GM12878 (cell line): ENCODE measurements around the gene AMOTL1. TPM values are rescaled to one million over a fixed set of nuclear protein-coding genes. Genes with fewer than 3 reads are reported as not detected.

Experiments used
- ATAC-seq: fragments of 200-7000 bp; cut with Tn5 transposase; 3 replicates; pipeline ENCODE4 v1.9.1; 2020; ENCODE audit warnings: mild to moderate bottlenecking, moderate library complexity
- BruUV-seq: library from RNA; stranded (reverse); fragments of 400-500 nt; replicated peaks from 2 replicates; lab custom pipeline; 2021; lab: Mats Ljungman, UMichigan
- CTCF ChIA-PET: fragments of 300-600 bp; sonication (Branson Sonifier 250); formaldehyde crosslinking; extraction: SDS; loops from one replicate; lab custom pipeline; 2021; ENCODE audit warnings: inconsistent platforms; lab: Yijun Ruan, JAX
- POLR2A ChIA-PET: fragments of 350-600 bp; formaldehyde crosslinking; extraction: SDS; loops from one replicate; lab custom pipeline; 2021; ENCODE audit warnings: inconsistent platforms; lab: Charles Lee
- RAD21 ChIA-PET: fragments of 300-600 bp; sonication (Branson Sonifier 250); formaldehyde crosslinking; loops from one replicate; lab custom pipeline; 2023; ENCODE audit warnings: antibody characterized with exemption; ENCODE audit not compliant: unreplicated experiment; lab: Charles Lee
- SMC1A ChIA-PET: fragments of 300-600 bp; sonication (Branson Sonifier 250); formaldehyde crosslinking; loops from one replicate; lab custom pipeline; 2023; ENCODE audit not compliant: unreplicated experiment, uncharacterized antibody; lab: Charles Lee
- DNase-seq: peaks from one replicate; pipeline ENCODE4 v3.0.0-alpha.2; 2011; ENCODE audit warnings: low read depth, low spot score
- FAIRE-seq: peaks from 3 replicates; lab custom pipeline; 2011; peaks lifted over from hg19 to GRCh38; lab: Jason Lieb, UNC
- H2AFZ ChIP-seq: 2 replicates; pipeline ENCODE4 v1.6.0; 2011; ENCODE audit warnings: low read depth, low read length, control low read depth; ENCODE audit not compliant: control insufficient read depth
- H3K27ac ChIP-seq: 2 replicates; pipeline ENCODE4 v1.5.1; 2011; ENCODE audit warnings: control low read depth; ENCODE audit not compliant: control insufficient read depth, insufficient read depth
- H3K27me3 ChIP-seq, 2 experiments: replicated peaks in 1 of 2; 2 replicates each; pipeline versions ENCODE4 v1.6.0 to v1.6.1; 2011; ENCODE audit warnings: low read length in 1 of 2; ENCODE audit not compliant: control insufficient read depth in 2 of 2, insufficient read depth in 2 of 2
- H3K36me3 ChIP-seq, 2 experiments: 2 replicates each; pipeline ENCODE4 v1.5.1; 2011; ENCODE audit warnings: low read length in 1 of 2; ENCODE audit not compliant: control insufficient read depth in 2 of 2, insufficient read depth in 2 of 2
- H3K4me1 ChIP-seq: 2 replicates; pipeline ENCODE4 v1.6.1; 2011; ENCODE audit warnings: mild to moderate bottlenecking, low read length, moderate library complexity, mixed read lengths; ENCODE audit not compliant: control insufficient read depth, insufficient read depth
- H3K4me2 ChIP-seq: 2 replicates; pipeline ENCODE4 v1.6.0; 2011; ENCODE audit warnings: control low read depth; ENCODE audit not compliant: control insufficient read depth, insufficient read depth
- H3K4me3 ChIP-seq: fragments of 200-600 bp; sonication (generic); 2 replicates; pipeline ENCODE4 v1.5.1; 2016
- H3K79me2 ChIP-seq: 2 replicates; pipeline ENCODE4 v1.6.0; 2011; ENCODE audit warnings: low read length; ENCODE audit not compliant: control insufficient read depth, insufficient read depth
- H3K9ac ChIP-seq: 2 replicates; pipeline ENCODE4 v1.8.0; 2011; ENCODE audit warnings: low read length, control low read depth, mixed read lengths; ENCODE audit not compliant: control insufficient read depth, insufficient read depth
- H3K9me3 ChIP-seq: replicated peaks from 3 replicates; pipeline ENCODE4 v1.5.1; 2011; ENCODE audit warnings: mild to moderate bottlenecking, low read length; ENCODE audit not compliant: control insufficient read depth, insufficient read depth
- H4K20me1 ChIP-seq: 2 replicates; pipeline ENCODE4 v1.6.0; 2011; ENCODE audit not compliant: control insufficient read depth, insufficient read depth
- ASH2L ChIP-seq: fragments of 300-600, 200-600 bp; sonication (generic); IDR thresholded peaks from 2 replicates; pipeline ENCODE4 v1.6.1; 2017; ENCODE audit warnings: low read depth, mild to moderate bottlenecking, borderline replicate concordance
- CEBPB ChIP-seq, 2 experiments: fragments of 150-350 bp in 1 of 2; IDR thresholded peaks; 2 replicates each; pipeline ENCODE4 v1.6.1; 2012 to 2014; ENCODE audit warnings: low read depth in 2 of 2, low read length in 2 of 2, borderline replicate concordance in 1 of 2, inconsistent platforms in 1 of 2
- CEBPZ ChIP-seq: fragments of 150-350 bp; IDR thresholded peaks from 2 replicates; pipeline ENCODE4 v1.6.1; 2016; ENCODE audit warnings: low read depth, low read length
- FOS ChIP-seq: IDR thresholded peaks from 3 replicates; pipeline ENCODE4 v1.6.1; 2011; ENCODE audit warnings: borderline replicate concordance; ENCODE audit not compliant: insufficient read length; ENCODE audit errors: extremely low read depth
- HCFC1 ChIP-seq: fragments of 150-350 bp; IDR thresholded peaks from 2 replicates; pipeline ENCODE4 v1.6.1; 2014; ENCODE audit warnings: low read length
- HDAC6 ChIP-seq: fragments of 200-600 bp; sonication (generic); IDR thresholded peaks from one replicate; pipeline ENCODE4 v1.8.0; 2017; ENCODE audit warnings: antibody characterized with exemption; ENCODE audit not compliant: unreplicated experiment
- MLLT1 ChIP-seq: fragments of 450-650 bp; IDR thresholded peaks from 2 replicates; pipeline ENCODE4 v1.6.1; 2016; ENCODE audit warnings: mild to moderate bottlenecking
- MTA3 ChIP-seq: IDR thresholded peaks from 2 replicates; pipeline ENCODE4 v1.6.1; 2012; ENCODE audit warnings: low read length, inconsistent platforms, borderline replicate concordance
- NFXL1 ChIP-seq: fragments of 450-650 bp; IDR thresholded peaks from 2 replicates; pipeline ENCODE4 v1.6.1; 2017; ENCODE audit warnings: antibody characterized with exemption, mild to moderate bottlenecking, borderline replicate concordance
- NR2C1 ChIP-seq: fragments of 450-650 bp; IDR thresholded peaks from 2 replicates; pipeline ENCODE4 v1.6.1; 2017; ENCODE audit warnings: antibody characterized with exemption, mild to moderate bottlenecking, moderate library complexity
- NR2F1 ChIP-seq: fragments of 450-650 bp; conservative IDR thresholded peaks from 2 replicates; pipeline ENCODE4 v1.6.1; 2017; ENCODE audit warnings: mild to moderate bottlenecking
- PML ChIP-seq: IDR thresholded peaks from 2 replicates; pipeline ENCODE4 v1.6.1; 2012; ENCODE audit warnings: low read length, inconsistent platforms
- RFX5 ChIP-seq: IDR thresholded peaks from 2 replicates; pipeline ENCODE4 v1.6.1; 2011; ENCODE audit warnings: low read depth, low read length, improper control_type of control experiment
- SUPT20H ChIP-seq: IDR thresholded peaks from 2 replicates; pipeline ENCODE4 v1.6.1; 2011; ENCODE audit warnings: low read depth, mild to moderate bottlenecking, low read length, moderate library complexity, borderline replicate concordance; ENCODE audit not compliant: control insufficient read depth
- TAF1 ChIP-seq: IDR thresholded peaks from 2 replicates; pipeline ENCODE4 v1.6.1; 2011; ENCODE audit warnings: mild to moderate bottlenecking, low read depth, low read length, borderline replicate concordance
- TARDBP ChIP-seq: IDR thresholded peaks from 2 replicates; pipeline ENCODE4 v1.6.1; 2016; ENCODE audit warnings: borderline replicate concordance
- TCF7 ChIP-seq: IDR thresholded peaks from 2 replicates; pipeline ENCODE4 v1.6.1; 2014; ENCODE audit warnings: antibody characterized with exemption, borderline replicate concordance
- WRNIP1 ChIP-seq: IDR thresholded peaks from 2 replicates; pipeline ENCODE4 v1.6.1; 2011; ENCODE audit warnings: low read depth, low read length, improper control_type of control experiment, borderline replicate concordance
- ZNF274 ChIP-seq: IDR thresholded peaks from one replicate; pipeline ENCODE4 v1.8.0; 2011; ENCODE audit not compliant: insufficient read length, insufficient read depth
- in situ Hi-C: fragments of 300-500 bp; cut with MboI; formaldehyde crosslinking; loops from 9 replicates; pipeline ENCODE4 v1.14.3; 2018; ENCODE audit warnings: mixed read lengths
- intact Hi-C: fragments of 100-400 bp; cut with micrococcal nuclease; formaldehyde crosslinking; loops from one replicate; pipeline ENCODE4 v1.14.2; 2022; ENCODE audit not compliant: unreplicated experiment
- polyA plus RNA-seq, 11 experiments: library from polyadenylated mRNA; depleted of rRNA in 4 of 11; unstranded in 6 of 11; stranded (reverse) in 5 of 11; fragments of >200 nt; fragmentation: Nextera tagmentation in 4 of 11; fragmentation: Illumina TruSeq in 1 of 11; extraction: Ambion mirVana in 4 of 11; extraction: Trizol in 1 of 11; gene quantifications; 1 replicate in 1 of 11; 2 replicates in 10 of 11; pipeline versions ENCODE4 v1.2.1 to v1.2.3, GENCODE V29; 2011 to 2016; ENCODE audit warnings: inconsistent platforms in 2 of 11, missing spikeins in 2 of 11, low read depth in 1 of 11
- total RNA-seq, 4 experiments: library from RNA; depleted of rRNA in 3 of 4; stranded (reverse); fragments of >200 nt in 3 of 4; fragmentation: Illumina TruSeq in 1 of 4; extraction: Trizol in 1 of 4; gene quantifications; 2 replicates each; pipeline versions ENCODE4 v1.2.1 to v1.2.3, GENCODE V29; 2013 to 2021

The AMOTL1 gene
- total and polyA plus RNA-seq, 10 of the 15 experiments (the other 5 are each of a cell fraction or from before 2014, with no cell fraction given), result under 0.01 to 0.41 (median 0.01) TPM; not detected in 7

GRCh38 chr11:94885581-94885980 lies 117.4 kb downstream of the AMOTL1 start:
- no peaks in the 10 kb centered on the region for H3K79me2 ChIP-seq
- H3K4me2 ChIP-seq, result no peak overlapping the region
- H3K27ac ChIP-seq, result no peak overlapping the region
- no peak for TF ChIP-seq CEBPZ
- no peak for TF ChIP-seq SUPT20H
- TF ChIP-seq PML, result no peak
- no peak for TF ChIP-seq TCF7
- TF ChIP-seq NR2C1, result no peak
- TF ChIP-seq NFXL1, result no peak
- no peak for TF ChIP-seq CEBPB (IDR thresholded peaks at IDR 0.05; ENCODE audit: borderline replicate concordance in 1 of 2, low read depth in 2 of 2, low read length in 2 of 2)
- no peak for TF ChIP-seq TAF1
- no peak for TF ChIP-seq WRNIP1
- no peak for TF ChIP-seq ZNF274
- no peak for TF ChIP-seq ASH2L
- no peak for TF ChIP-seq NR2F1
- no peak for TF ChIP-seq MLLT1
- TF ChIP-seq MTA3, result no peak
- TF ChIP-seq HCFC1, result no peak
- TF ChIP-seq FOS, result no peak
- TF ChIP-seq TARDBP, result no peak
- TF ChIP-seq RFX5, result no peak
- TF ChIP-seq HDAC6, result no peak
- TF ChIP-seq, all 136 proteins: peak for 0
- Histone ChIP-seq H3K4me3 (no peak overlapping the region), H4K20me1 (no peaks in the 10 kb centered on the region), H2AFZ (no peak overlapping the region), H3K27me3 (no peaks in the 10 kb centered on the region; a peak in 1 of 4 replicates), H3K9me3 (no peaks in the 10 kb centered on the region), H3K4me1 (no peaks in the 10 kb centered on the region), H3K36me3 (no peaks in the 10 kb centered on the region), H3K9ac (no peak overlapping the region)
- ATAC-seq, result no peak
- ChIA-PET POLR2A (no interaction called here), SMC1A (interaction anchor here (0.9 to 3.0 kb wide), 2 partner anchors 12 to 14 kb away, joined by 4 to 10 read pairs; no protein-coding TSS in a partner anchor), CTCF (interaction anchor here (0.8 to 1.9 kb wide), 5 partner anchors 9 to 15 kb away, joined by 3 to 8 read pairs (median 3); no protein-coding TSS in a partner anchor), RAD21 (interaction anchor here (1.2 kb wide), 2 partner anchors 11 to 40 kb away, joined by 3 read pairs; no protein-coding TSS in a partner anchor)
- no TSS peak for BruUV-seq
- intact Hi-C loops, result no loop called here
- FAIRE-seq, result no peak
- no peak for DNase-seq
- in situ Hi-C loops, result no loop called here
